Measurements from ENCODE around the gene TOR4A.

The TOR4A gene

GRCh38 chr9:137247916-137248175 lies 29.7 kb upstream of the TOR4A start:
- no peak overlapping the region for H3K9ac ChIP-seq (ENCODE audit: low read depth, low read length)
- no peaks in the 10 kb centered on the region for H3K9me3 ChIP-seq (ENCODE audit: insufficient read depth, low read depth, low read length)
- 93% methylated on average over 6 of the region's 6 CpGs for WGBS
- H3K27ac ChIP-seq (ENCODE audit: low read depth, low read length): no peak overlapping the region
- H3K36me3 ChIP-seq (ENCODE audit: insufficient read depth, low read length): peaks cover 12% of the 10 kb centered on the region
- H3K4me1 ChIP-seq (ENCODE audit: insufficient read depth, low read length): peaks cover 10% of the 10 kb centered on the region
- no peaks in the 10 kb centered on the region; the same call in 1 of the 2 replicates for H3K27me3 ChIP-seq (ENCODE audit: insufficient read depth, low read length)
- H3K4me3 ChIP-seq (ENCODE audit: low read length): no peak overlapping the region

GRCh38 chr9:137250329-137251193 lies 27.0 kb upstream of the TOR4A start:
- 80% methylated on average over 17 of the region's 18 CpGs for WGBS
- H3K27ac ChIP-seq (ENCODE audit: low read depth, low read length): no peak overlapping the region

GRCh38 chr9:137251194-137251461 lies 26.4 kb upstream of the TOR4A start, which contains the start of gene STPG3:
Gene STPG3, plus strand, starts transcription at chr9:137251286. Its CDS starts 1 bp downstream, at chr9:137251287.
- no peak within 1 kb of the TSS for H3K27ac ChIP-seq (ENCODE audit: low read depth, low read length)
- 68% methylated on average over 4 of the region's 4 CpGs for WGBS
- no peak within 1 kb of the TSS for H3K9ac ChIP-seq (ENCODE audit: low read depth, low read length)

More at GRCh38 chr9:137250329-137251193, 27.0 kb upstream of the TOR4A start:
- H3K36me3 ChIP-seq (ENCODE audit: insufficient read depth, low read length): no peaks in the 10 kb centered on the region
- H3K4me1 ChIP-seq (ENCODE audit: insufficient read depth, low read length): peaks cover 5% of the 10 kb centered on the region; the same call in 1 of the 2 replicates
- no peaks in the 10 kb centered on the region for H3K9me3 ChIP-seq (ENCODE audit: insufficient read depth, low read depth, low read length)
- no peaks in the 10 kb centered on the region; the same call in 1 of the 2 replicates for H3K27me3 ChIP-seq (ENCODE audit: insufficient read depth, low read length)
- no peak overlapping the region for H3K4me3 ChIP-seq (ENCODE audit: low read length)
- no peak overlapping the region for H3K9ac ChIP-seq (ENCODE audit: low read depth, low read length)

GRCh38 chr9:137251490-137252268 lies 25.8 kb upstream of the TOR4A start:
- no peak overlapping the region for H3K4me3 ChIP-seq (ENCODE audit: low read length)
- H3K4me1 ChIP-seq (ENCODE audit: insufficient read depth, low read length): peaks cover 5% of the 10 kb centered on the region; the same call in 1 of the 2 replicates
- no peak overlapping the region for H3K9ac ChIP-seq (ENCODE audit: low read depth, low read length)
- no peak overlapping the region for H3K27ac ChIP-seq (ENCODE audit: low read depth, low read length)
- H3K36me3 ChIP-seq (ENCODE audit: insufficient read depth, low read length): peaks cover 3% of the 10 kb centered on the region
- no peaks in the 10 kb centered on the region; the same call in 1 of the 2 replicates for H3K27me3 ChIP-seq (ENCODE audit: insufficient read depth, low read length)
- H3K9me3 ChIP-seq (ENCODE audit: insufficient read depth, low read depth, low read length): no peaks in the 10 kb centered on the region
- WGBS: 91% methylated on average over 21 of the region's 22 CpGs

More at GRCh38 chr9:137251194-137251461, 26.4 kb upstream of the TOR4A start, which contains the start of gene STPG3:
- Histone ChIP-seq H3K4me1 (ENCODE audit: insufficient read depth, low read length) (peaks cover 5% of the 10 kb centered on the region; the same call in 1 of the 2 replicates), H3K36me3 (ENCODE audit: insufficient read depth, low read length) (no peaks in the 10 kb centered on the region), H3K9me3 (ENCODE audit: insufficient read depth, low read depth, low read length) (no peaks in the 10 kb centered on the region), H3K4me3 (ENCODE audit: low read length) (no peak within 1 kb of the TSS), H3K27me3 (ENCODE audit: insufficient read depth, low read length) (no peaks in the 10 kb centered on the region; the same call in 1 of the 2 replicates)

- no peak overlapping the region for H3K4me3 ChIP-seq (ENCODE audit: low read length)
- peaks cover 5% of the 10 kb centered on the region; the same call in 1 of the 2 replicates for H3K4me1 ChIP-seq (ENCODE audit: insufficient read depth, low read length)
- H3K27me3 ChIP-seq (ENCODE audit: insufficient read depth, low read length): no peaks in the 10 kb centered on the region; the same call in 1 of the 2 replicates
- no peak overlapping the region for H3K9ac ChIP-seq (ENCODE audit: low read depth, low read length)
- no peak overlapping the region for H3K27ac ChIP-seq (ENCODE audit: low read depth, low read length)
- H3K9me3 ChIP-seq (ENCODE audit: insufficient read depth, low read depth, low read length): no peaks in the 10 kb centered on the region
- H3K36me3 ChIP-seq (ENCODE audit: insufficient read depth, low read length): peaks cover 9% of the 10 kb centered on the region
- 75% methylated on average over 35 of the region's 35 CpGs for WGBS
These were observed 24.7 kb upstream of the TOR4A start for GRCh38 chr9:137252555-137253506.

GRCh38 chr9:137253717-137254623 lies 23.6 kb upstream of the TOR4A start:
- peaks cover 20% of the 10 kb centered on the region for H3K36me3 ChIP-seq (ENCODE audit: insufficient read depth, low read length)
- 56% methylated on average over 21 of the region's 21 CpGs for WGBS
- no peak overlapping the region for H3K27ac ChIP-seq (ENCODE audit: low read depth, low read length)
- peak overlapping the region; percentile 93 for H3K4me3 ChIP-seq (ENCODE audit: low read length)
- no peaks in the 10 kb centered on the region for H3K9me3 ChIP-seq (ENCODE audit: insufficient read depth, low read depth, low read length)
- H3K9ac ChIP-seq (ENCODE audit: low read depth, low read length): peak overlapping the region; percentile 84; the same call in 1 of the 2 replicates
- H3K27me3 ChIP-seq (ENCODE audit: insufficient read depth, low read length): no peaks in the 10 kb centered on the region; the same call in 1 of the 2 replicates
- peaks cover 5% of the 10 kb centered on the region; the same call in 1 of the 2 replicates for H3K4me1 ChIP-seq (ENCODE audit: insufficient read depth, low read length)

- peak within 1 kb of the TSS; percentile 88 for H3K9ac ChIP-seq (ENCODE audit: low read depth, low read length)
- H3K27me3 ChIP-seq (ENCODE audit: insufficient read depth, low read length): no peaks in the 10 kb centered on the region; the same call in 1 of the 2 replicates
- peaks cover 5% of the 10 kb centered on the region; the same call in 1 of the 2 replicates for H3K4me1 ChIP-seq (ENCODE audit: insufficient read depth, low read length)
- 1% methylated on average over 105 of the region's 105 CpGs for WGBS
- no peaks in the 10 kb centered on the region for H3K9me3 ChIP-seq (ENCODE audit: insufficient read depth, low read depth, low read length)
- peak within 1 kb of the TSS; percentile 45; the same call in 1 of the 2 replicates for H3K27ac ChIP-seq (ENCODE audit: low read depth, low read length)
- peaks cover 25% of the 10 kb centered on the region for H3K36me3 ChIP-seq (ENCODE audit: insufficient read depth, low read length)
- H3K4me3 ChIP-seq (ENCODE audit: low read length): peak within 1 kb of the TSS; percentile 93
These were observed 22.7 kb upstream of the TOR4A start, which contains the start of gene NELFB for GRCh38 chr9:137254624-137255447. Gene NELFB, plus strand, starts transcription at chr9:137255327.

- H3K9me3 ChIP-seq (ENCODE audit: insufficient read depth, low read depth, low read length): no peaks in the 10 kb centered on the region
- 0 out of 2 replicates have a peak overlapping the region, but pooled peaks have one; percentile 45 for H3K27ac ChIP-seq (ENCODE audit: low read depth, low read length)
- peak overlapping the region; percentile 93 for H3K4me3 ChIP-seq (ENCODE audit: low read length)
- peak overlapping the region; percentile 88 for H3K9ac ChIP-seq (ENCODE audit: low read depth, low read length)
- peaks cover 25% of the 10 kb centered on the region for H3K36me3 ChIP-seq (ENCODE audit: insufficient read depth, low read length)
- peaks cover 5% of the 10 kb centered on the region; the same call in 1 of the 2 replicates for H3K4me1 ChIP-seq (ENCODE audit: insufficient read depth, low read length)
- 4% methylated on average over 51 of the region's 51 CpGs for WGBS
- no peaks in the 10 kb centered on the region for H3K27me3 ChIP-seq (ENCODE audit: insufficient read depth, low read length)
These were observed 21.9 kb upstream of the TOR4A start for GRCh38 chr9:137255448-137256114.

GRCh38 chr9:137256362-137256761 lies 21.2 kb upstream of the TOR4A start:
- H3K27me3 ChIP-seq (ENCODE audit: insufficient read depth, low read length): no peaks in the 10 kb centered on the region
- WGBS: 93% methylated on average over 15 of the region's 15 CpGs
- no peak overlapping the region for H3K9ac ChIP-seq (ENCODE audit: low read depth, low read length)
- no peak overlapping the region for H3K27ac ChIP-seq (ENCODE audit: low read depth, low read length)
- H3K4me1 ChIP-seq (ENCODE audit: insufficient read depth, low read length): peaks cover 5% of the 10 kb centered on the region; the same call in 1 of the 2 replicates
- peaks cover 25% of the 10 kb centered on the region for H3K36me3 ChIP-seq (ENCODE audit: insufficient read depth, low read length)
- no peaks in the 10 kb centered on the region for H3K9me3 ChIP-seq (ENCODE audit: insufficient read depth, low read depth, low read length)
- H3K4me3 ChIP-seq (ENCODE audit: low read length): peak overlapping the region; percentile 93
